GM10266 (cell line): Measurements from ENCODE around the gene TNRC18.

ENCODE experiments used
- DNase-seq: peaks from one replicate; pipeline ENCODE4 v3.0.0; 2012; ENCODE audit errors: extremely low spot score
- TF ChIP-seq, protein P1 (sequence below): IDR thresholded peaks from 2 replicates; pipeline ENCODE4 v1.5.1; 2012; ENCODE audit warnings: mild to moderate bottlenecking, low read depth; ENCODE audit not compliant: control insufficient read depth, insufficient read depth; ENCODE audit errors: missing control alignments

Gene TNRC18

DNA sequence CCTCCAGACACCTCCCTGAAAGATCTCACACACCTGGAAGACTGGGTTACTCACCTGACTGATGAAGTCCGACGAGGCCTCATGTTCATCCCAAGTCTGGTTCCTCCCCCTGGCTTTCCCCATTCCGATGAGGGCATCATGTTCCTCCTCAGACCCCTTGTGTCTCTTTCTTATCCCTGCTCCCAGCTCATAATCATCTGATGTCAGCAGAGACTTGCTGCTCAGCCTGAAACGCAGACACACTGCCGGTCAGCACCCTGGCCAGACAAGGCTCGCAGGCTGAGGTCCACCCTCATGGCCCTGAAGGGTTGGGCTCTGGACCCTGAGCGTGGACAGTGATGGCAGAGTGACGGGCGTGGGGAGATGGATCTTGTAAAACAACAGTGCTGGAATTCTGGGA, 64.3 kb downstream of the TNRC18 start:
- DNase-seq: no peak
- TF ChIP-seq, protein P1, sequence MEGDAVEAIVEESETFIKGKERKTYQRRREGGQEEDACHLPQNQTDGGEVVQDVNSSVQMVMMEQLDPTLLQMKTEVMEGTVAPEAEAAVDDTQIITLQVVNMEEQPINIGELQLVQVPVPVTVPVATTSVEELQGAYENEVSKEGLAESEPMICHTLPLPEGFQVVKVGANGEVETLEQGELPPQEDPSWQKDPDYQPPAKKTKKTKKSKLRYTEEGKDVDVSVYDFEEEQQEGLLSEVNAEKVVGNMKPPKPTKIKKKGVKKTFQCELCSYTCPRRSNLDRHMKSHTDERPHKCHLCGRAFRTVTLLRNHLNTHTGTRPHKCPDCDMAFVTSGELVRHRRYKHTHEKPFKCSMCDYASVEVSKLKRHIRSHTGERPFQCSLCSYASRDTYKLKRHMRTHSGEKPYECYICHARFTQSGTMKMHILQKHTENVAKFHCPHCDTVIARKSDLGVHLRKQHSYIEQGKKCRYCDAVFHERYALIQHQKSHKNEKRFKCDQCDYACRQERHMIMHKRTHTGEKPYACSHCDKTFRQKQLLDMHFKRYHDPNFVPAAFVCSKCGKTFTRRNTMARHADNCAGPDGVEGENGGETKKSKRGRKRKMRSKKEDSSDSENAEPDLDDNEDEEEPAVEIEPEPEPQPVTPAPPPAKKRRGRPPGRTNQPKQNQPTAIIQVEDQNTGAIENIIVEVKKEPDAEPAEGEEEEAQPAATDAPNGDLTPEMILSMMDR: no peak

DNA sequence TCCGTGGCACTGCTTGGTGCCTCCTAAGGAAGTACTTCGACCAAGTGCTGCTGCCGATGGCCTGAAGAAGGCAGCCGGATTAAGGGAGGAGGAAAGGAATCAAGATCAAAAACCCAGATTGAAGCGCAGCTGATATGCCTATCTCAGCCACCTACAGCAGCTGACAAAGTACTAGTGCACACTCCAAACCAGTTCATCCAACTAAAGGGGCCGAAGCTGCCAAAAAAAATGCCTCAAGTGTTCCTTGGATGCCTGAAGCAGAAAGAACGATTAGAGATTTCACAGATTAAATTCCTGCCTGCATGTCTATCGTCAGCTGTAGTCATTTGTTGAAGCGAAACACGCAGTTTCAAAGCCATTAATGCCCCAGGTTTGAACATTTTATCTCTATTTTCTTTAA, 65.7 kb downstream of the TNRC18 start:
- TF ChIP-seq, protein P1: no peak
- DNase-seq: no peak

DNA sequence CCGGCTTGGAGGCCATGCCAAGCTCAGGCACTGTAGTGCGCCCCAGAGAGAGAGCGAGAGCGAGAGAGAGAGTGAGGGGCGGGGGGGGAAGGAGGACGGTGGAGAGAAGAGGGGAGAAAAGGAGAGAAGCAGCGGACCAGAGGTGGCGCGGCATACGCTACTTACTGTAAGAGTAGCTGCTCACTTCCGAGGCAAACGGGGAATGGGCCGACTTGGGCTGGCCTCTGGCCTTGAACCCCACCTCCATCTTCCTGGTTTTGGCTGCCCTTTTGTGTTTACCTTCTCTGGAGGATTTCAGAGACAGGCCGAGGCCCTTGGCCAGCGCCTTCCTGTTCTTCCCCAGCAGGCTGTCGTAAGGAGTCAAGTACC, 66.9 kb downstream of the TNRC18 start:
- no peak for DNase-seq
- TF ChIP-seq, protein P1: no peak

DNA sequence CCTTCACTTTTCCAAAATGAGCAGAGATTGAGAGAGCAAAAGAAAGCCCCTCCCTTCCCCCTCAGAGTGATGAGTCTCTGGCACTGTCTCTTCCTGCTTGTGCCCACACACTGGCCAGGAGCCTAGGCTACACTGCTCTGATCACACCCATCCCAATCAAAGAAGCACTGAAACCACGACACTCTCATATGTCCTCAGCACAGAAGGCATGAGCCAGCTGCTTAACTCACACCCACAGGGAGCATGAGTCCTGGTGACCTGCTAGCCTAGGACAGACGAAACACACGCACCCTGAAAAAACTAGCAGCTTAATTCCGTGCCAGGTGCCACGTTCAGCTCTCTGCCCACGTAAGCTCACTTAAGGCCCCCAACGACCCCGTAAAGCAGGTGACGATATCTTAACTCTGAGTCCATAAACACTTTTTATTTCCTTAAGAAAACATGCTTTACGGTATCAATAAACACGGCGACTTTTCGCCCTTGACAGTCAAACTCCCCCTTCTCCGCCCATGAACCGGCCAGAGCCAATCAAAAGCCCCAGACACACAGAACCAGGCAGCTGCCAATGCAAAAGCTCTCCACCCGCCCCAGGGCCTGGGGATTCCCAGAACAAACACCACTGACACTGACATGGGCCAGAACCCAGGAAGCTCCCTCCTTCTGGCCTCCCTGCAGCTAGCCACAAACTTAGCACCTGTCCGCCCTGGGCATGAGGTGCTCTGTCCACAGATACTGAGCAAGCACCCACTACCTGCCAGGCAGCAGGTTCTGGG, 69.0 kb downstream of the TNRC18 start:
- TF ChIP-seq, protein P1: no peak
- no peak for DNase-seq

DNA sequence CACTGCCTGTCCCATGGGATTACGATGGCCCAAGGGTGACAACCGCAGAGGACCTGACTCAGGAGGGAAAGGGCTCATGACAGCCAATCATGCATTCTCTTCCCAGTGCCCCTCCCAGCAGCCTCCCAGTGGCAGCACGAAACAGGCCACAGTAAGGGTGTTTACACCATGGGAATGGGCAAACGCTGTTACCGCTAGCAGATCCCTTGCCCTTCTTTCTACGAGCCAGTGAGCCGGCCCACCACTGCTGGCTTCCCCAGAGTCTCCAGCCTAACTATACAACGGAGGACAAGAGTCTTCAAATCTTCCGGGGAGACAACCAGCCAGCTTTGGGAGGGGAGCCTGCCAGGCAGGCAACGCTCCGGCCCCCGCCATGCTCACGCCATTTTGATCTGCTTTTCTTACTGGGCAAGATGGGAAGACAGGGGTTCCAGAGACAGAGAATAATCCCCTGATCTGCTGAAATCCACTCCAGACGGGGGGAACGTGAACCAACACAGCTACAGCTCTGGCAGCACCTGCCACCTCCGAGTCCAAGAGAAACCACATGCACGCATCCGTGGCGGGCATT, 71.1 kb downstream of the TNRC18 start:
- TF ChIP-seq, protein P1: no peak
- DNase-seq: no peak

DNA sequence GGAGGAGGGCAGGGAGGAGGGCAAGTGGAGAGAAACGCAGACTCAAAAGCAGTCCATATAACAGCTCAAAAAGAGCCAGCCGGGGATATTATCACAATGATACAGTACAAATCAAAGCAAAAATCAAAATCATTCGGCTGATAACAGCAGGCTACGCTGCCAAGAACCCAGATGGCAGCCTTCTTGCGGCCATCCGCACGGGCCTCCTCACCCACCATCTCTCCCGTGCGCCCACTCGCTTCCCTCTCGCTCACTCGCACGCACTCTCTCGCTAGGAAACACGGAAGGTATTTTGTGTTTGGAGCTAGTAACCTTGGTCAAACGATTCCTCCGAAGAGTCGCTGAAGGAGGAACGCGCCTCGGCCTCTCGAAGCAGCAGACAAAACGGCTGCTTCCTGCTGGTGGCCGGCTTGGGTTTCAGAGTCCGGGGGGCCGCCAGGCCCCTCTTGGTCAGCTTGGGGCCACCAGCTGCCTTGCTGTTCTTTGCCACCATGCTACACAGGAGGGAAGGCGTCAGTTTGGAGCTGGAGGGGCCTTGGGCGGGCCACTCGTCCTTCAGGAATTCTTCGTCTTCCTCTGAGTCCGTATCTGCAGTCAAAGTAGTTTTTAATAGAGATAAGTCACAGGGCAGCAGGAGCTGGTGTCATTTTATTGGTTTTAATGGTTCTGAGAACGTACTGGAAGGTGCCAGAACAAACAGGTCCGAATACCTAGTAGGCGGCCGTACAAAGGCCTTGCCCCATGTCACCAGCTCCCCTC, 71.9 kb downstream of the TNRC18 start:
- no peak for DNase-seq
- TF ChIP-seq, protein P1: no peak
